ENCODE results near the gene KLF8. TPM values are rescaled to one million over a fixed set of nuclear protein-coding genes. Genes with fewer than 3 reads are reported as not detected.

KLF8 gene
- total and polyA plus RNA-seq, 2 donors from 2014 or later: 6.1 to 25.3 TPM

DNA sequence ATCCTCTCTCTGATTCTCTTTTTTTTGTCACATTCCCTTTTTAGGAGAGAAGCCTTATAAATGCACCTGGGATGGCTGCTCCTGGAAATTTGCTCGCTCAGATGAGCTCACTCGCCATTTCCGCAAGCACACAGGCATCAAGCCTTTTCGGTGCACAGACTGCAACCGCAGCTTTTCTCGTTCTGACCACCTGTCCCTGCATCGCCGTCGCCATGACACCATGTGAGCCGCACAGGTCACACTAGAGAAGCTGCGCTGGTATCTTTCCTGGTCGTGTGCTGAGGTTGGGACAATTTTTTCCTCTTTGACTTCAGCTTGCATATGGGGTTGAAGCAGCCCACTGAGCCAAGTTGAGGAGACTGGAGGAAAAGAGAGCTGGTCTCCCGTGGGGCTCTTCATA is 52.1 kb downstream of the KLF8 start:
- Histone ChIP-seq H3K4me1 (ENCODE audit: control insufficient read depth in 2 of 3, insufficient read depth in 2 of 3, low read depth in 1 of 3, low read length in 3 of 3) (no peaks in the 10 kb centered on the region), H3K27me3 (ENCODE audit: control insufficient read depth, insufficient read depth, low read length) (peaks cover 2% of the 10 kb centered on the region), H3K36me3 (ENCODE audit: control insufficient read depth in 2 of 3, insufficient read depth in 3 of 3, low read length in 3 of 3) (peaks cover 0 to 4% (median 0%) of the 10 kb centered on the region in 3 donors), H3K9me3 (ENCODE audit: control insufficient read depth in 2 of 3, insufficient read depth in 1 of 3, low read length in 3 of 3) (no peaks in the 10 kb centered on the region), H3K27ac (ENCODE audit: low read depth in 2 of 2, low read length in 2 of 2) (no peak overlapping the region), H3K9ac (ENCODE audit: low read length in 3 of 3) (no peak overlapping the region), H3K4me3 (ENCODE audit: low read length in 3 of 3) (no peak overlapping the region)
- TF ChIP-seq, protein P1, sequence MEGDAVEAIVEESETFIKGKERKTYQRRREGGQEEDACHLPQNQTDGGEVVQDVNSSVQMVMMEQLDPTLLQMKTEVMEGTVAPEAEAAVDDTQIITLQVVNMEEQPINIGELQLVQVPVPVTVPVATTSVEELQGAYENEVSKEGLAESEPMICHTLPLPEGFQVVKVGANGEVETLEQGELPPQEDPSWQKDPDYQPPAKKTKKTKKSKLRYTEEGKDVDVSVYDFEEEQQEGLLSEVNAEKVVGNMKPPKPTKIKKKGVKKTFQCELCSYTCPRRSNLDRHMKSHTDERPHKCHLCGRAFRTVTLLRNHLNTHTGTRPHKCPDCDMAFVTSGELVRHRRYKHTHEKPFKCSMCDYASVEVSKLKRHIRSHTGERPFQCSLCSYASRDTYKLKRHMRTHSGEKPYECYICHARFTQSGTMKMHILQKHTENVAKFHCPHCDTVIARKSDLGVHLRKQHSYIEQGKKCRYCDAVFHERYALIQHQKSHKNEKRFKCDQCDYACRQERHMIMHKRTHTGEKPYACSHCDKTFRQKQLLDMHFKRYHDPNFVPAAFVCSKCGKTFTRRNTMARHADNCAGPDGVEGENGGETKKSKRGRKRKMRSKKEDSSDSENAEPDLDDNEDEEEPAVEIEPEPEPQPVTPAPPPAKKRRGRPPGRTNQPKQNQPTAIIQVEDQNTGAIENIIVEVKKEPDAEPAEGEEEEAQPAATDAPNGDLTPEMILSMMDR (IDR thresholded peaks at IDR 0.05; ENCODE audit: borderline replicate concordance, extremely low read depth, insufficient read depth): no peak
- no peak for FAIRE-seq
- DNase-seq: peak in 1 of 5 donors; percentile 62
- intact Hi-C loops (cut with DNase I): no loop called here

DNA sequence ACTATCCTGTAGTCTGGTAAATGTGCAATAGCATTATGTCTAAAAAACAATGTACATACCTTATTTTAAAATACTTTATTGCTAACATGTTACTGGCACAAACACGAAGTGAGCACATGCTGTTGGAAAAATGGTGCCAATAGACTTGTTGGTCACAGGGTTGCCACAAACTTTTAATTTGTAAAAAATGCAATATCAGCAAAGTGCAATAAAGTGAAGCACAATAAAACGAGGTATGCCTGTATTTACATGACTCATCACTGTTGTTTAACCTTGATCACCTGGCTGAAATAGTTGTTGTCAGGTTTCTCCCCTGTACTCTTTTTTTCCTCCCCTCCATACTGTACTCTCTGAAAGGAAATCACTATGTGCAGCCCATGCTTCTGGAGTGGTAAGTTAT is 56.5 kb downstream of the KLF8 start:
- H3K27ac ChIP-seq (ENCODE audit: low read depth in 2 of 2, low read length in 2 of 2): no peak overlapping the region
- no peak overlapping the region for H3K4me3 ChIP-seq (ENCODE audit: low read length in 3 of 3)
- intact Hi-C loops (cut with DNase I): no loop called here
- H3K36me3 ChIP-seq (ENCODE audit: control insufficient read depth in 2 of 3, insufficient read depth in 3 of 3, low read length in 3 of 3): no peaks in the 10 kb centered on the region
- no peak overlapping the region for H3K9ac ChIP-seq (ENCODE audit: low read length in 3 of 3)
- H3K4me1 ChIP-seq (ENCODE audit: control insufficient read depth in 2 of 3, insufficient read depth in 2 of 3, low read depth in 1 of 3, low read length in 3 of 3): no peaks in the 10 kb centered on the region
- H3K27me3 ChIP-seq (ENCODE audit: control insufficient read depth, insufficient read depth, low read length): no peaks in the 10 kb centered on the region
- no peaks in the 10 kb centered on the region for H3K9me3 ChIP-seq (ENCODE audit: control insufficient read depth in 2 of 3, insufficient read depth in 1 of 3, low read length in 3 of 3)
- DNase-seq (no peak), FAIRE-seq (no peak)
- TF ChIP-seq, protein P1 (IDR thresholded peaks at IDR 0.05; ENCODE audit: borderline replicate concordance, extremely low read depth, insufficient read depth): no peak

DNA sequence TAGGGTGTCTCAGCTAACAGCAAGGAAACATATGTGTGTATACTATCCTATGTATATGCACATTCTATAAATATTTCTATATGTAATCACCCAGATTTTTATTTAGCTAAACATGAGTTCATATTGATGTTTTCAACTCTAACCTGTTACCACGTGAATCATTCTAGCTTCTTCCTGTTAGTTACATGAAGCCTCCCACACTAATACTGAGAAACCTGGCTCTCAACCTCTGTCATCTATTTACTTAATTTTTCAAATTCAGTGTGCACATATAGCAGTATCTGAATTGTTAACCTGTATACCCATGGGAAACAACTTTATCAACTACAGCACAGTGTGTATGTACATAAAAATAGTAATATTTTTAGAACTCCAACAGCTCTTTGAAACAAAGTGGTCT is 57.3 kb downstream of the KLF8 start:
- intact Hi-C loops (cut with DNase I): no loop called here
- FAIRE-seq: no peak

More for the DNA sequence above, 57.3 kb downstream of the KLF8 start:
- Histone ChIP-seq H3K9ac (ENCODE audit: low read length in 3 of 3) (no peak overlapping the region), H3K27me3 (ENCODE audit: control insufficient read depth, insufficient read depth, low read length) (no peaks in the 10 kb centered on the region), H3K36me3 (ENCODE audit: control insufficient read depth in 2 of 3, insufficient read depth in 3 of 3, low read length in 3 of 3) (no peaks in the 10 kb centered on the region), H3K27ac (ENCODE audit: low read depth in 2 of 2, low read length in 2 of 2) (no peak overlapping the region), H3K9me3 (ENCODE audit: control insufficient read depth in 2 of 3, insufficient read depth in 1 of 3, low read length in 3 of 3) (no peaks in the 10 kb centered on the region), H3K4me1 (ENCODE audit: control insufficient read depth in 2 of 3, insufficient read depth in 2 of 3, low read depth in 1 of 3, low read length in 3 of 3) (no peaks in the 10 kb centered on the region), H3K4me3 (ENCODE audit: low read length in 3 of 3) (no peak overlapping the region)
- no peak for DNase-seq
- TF ChIP-seq, protein P1 (IDR thresholded peaks at IDR 0.05; ENCODE audit: borderline replicate concordance, extremely low read depth, insufficient read depth): no peak

Data from kidney (tissue), 14 donors.